ENCODE data around the gene IPPK.

IPPK gene

DNA sequence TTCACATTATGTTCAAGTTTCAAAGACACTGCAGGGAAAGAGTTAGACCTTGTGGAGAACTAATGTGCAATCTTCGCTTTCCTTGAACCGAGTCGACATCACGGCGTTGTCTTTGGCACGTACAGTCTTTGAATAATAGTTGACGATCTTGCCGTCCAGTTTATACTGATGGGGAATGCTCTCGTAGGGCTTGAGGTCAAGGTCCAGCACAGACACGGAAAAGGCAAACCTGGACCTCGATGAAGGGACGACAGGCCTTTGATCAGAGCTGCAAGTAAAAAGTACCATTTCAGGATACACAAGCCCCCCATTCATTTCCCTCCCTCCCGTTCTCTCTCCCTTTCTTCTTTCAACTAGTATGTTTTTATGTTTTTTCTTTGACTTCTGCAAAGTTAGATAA lies 54.1 kb downstream of the IPPK start:
- DNase-seq (ENCODE audit: low spot score) (no peak), FAIRE-seq (no peak)

DNA sequence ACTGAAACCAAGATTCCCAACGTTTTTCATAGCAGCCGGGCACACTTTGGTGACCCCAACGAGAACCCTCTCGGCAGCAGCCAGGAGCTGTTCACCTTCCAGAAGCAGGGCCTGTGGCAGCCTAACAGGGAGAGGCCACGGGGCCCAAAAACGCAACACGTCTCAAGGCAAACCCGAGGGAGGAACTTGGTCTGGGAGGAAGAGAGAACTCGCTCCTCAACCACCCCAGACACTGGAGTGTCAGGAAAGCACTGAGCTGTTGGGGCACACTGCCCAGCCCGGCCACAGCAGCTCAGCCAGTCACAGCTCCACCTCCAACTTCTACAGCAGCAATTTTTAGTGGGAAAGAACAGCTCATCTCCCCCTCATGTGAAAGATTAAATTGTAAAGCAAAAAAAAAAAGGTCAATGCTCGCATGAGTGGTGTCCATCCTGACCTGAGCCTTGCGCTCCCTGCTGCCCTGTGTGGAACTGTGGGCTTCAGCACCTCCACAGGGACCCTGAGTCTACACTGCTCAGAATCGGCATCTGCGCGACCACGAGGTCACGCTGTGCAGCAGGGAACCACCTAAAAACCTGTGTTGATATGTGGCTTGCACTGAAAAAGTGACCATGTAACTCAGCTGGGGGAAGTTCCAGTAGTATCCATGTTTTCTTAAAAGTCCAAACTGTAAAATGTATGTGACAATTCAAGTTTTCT lies 55.0 kb downstream of the IPPK start:
- DNase-seq (ENCODE audit: low spot score) = no peak
- no peak for FAIRE-seq

DNA sequence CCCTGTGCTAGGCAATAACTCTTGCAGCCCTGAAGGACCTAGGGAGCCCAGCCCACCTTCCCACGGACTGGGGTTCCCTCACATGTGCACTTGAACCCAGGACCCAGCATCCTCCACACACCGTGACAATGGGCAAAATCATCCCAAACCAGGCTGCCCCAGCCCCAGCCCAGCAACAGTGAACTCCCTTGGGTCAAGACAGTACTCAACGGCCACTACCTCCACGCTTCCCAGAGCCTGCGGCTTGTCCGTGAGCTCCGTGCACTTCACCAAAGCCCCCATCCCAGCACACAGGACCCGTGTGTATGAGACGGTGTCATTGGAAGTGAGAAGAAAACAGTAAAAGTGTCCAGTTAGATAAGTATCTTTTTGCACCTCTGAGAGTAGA lies 55.8 kb downstream of the IPPK start:
- DNase-seq (ENCODE audit: low spot score) (no peak), FAIRE-seq (no peak)

DNA sequence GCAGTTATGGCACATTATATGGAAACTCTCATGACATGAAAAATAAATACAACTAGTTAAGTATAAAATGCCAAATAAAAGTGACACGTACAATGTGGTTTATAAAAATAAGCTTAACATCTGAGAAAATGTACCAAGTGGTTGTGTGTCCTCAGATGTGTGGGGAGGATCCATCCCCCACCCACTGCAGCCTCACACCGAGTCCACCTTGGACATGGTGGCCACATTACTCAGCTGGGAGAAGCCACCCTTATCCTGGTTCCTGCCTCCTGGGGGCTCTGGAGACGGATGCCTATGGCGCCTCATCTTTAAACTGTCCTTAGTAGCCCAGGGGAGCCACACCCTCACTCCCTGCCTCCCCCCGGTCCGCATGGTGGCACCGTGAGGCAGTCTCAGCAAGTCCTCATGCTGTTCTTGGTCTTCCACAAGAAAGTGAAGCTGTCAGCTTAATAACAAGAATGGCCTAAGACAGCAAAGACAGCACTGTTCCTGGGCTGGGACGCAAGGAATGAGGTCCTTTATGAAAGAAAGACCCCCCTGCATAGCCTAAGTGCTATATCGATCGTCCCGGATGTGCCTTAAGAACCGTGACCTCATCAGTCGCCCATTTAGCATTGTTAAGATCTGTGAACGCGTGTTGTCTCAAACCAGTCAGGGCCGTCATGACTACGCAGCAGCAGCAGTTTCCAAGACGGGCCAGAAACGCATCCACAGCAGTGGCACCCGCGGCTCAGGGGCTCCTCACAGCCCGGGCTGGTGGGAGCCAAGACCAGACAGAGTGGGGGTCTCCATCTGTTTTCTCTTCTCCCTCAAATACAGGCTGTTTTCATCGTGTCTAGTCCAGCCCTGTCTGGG lies 56.4 kb downstream of the IPPK start:
- FAIRE-seq (no peak), DNase-seq (ENCODE audit: low spot score) (no peak)

DNA sequence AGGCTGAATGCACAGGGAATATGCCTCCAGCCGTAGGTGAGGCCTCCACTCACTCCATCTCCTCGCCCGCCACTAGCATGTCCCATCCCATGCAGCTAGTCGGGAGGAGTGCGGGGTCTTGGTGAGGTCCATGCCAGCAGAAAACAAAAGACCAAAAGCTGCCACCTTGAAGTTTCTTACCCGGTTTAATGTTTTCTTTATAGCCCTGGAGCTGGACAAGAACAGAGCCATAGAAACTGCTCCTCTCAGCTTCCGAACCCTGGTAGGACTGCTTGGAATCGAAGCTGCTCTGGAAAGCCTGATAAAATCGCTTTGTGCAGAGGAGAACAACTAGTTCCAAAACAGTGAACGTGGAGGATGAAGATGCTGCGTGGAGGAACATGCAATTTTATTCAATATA lies 57.1 kb downstream of the IPPK start:
- FAIRE-seq = no peak
- no peak for DNase-seq (ENCODE audit: low spot score)

DNA sequence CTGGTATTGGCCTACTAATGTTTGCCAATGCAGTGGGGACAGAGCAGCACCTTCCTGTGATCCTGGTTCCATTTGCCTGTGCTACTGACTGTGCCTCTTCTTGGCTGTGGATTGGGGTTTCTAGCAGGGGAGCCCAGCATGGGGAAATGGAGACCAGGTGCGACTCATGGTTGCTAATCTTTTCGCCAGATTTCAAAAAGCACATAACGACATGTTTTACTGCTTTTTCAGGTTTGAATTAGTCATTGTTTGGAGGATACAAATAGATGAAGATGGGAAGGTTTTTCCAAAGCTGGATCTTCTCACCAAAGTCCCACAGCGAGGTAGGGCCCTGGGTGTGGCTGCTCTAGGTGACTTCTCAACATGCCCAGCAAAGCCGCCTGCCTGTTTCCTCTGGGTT lies 57.6 kb downstream of the IPPK start:
- DNase-seq (ENCODE audit: low spot score) (no peak), FAIRE-seq (no peak)

DNA sequence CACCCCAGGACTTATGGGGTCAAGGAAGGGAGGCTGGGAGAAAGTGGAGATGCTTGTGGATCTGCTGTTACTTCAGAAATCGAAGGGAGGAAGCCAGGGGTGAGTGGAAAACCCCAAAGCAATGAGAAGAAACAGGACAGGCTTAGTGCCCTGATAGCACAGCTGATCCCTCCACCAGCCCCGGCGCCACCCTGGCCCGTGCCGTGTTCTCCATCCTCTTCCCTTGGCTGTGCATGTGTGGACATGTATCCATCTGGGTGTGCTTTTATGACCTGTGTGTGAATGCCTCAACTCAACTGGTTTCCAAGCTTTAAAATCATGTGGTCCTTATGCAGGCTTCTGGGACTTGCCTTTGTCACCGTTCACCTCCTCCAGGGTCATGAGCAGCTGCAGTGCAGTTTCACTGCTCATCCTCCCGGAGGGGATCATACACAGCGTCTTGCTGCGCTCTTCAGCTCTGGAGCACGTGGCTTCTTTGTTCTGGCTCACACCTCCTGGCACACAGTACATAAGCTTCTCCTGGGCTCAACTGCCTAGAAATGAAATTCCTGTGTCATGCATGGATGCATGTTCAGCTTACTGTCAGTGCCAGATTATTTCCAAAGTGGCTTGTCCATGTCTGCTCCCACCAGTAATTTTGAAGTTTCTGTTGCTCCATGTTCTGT lies 58.2 kb downstream of the IPPK start:
- FAIRE-seq (no peak), DNase-seq (ENCODE audit: low spot score) (no peak)

DNA sequence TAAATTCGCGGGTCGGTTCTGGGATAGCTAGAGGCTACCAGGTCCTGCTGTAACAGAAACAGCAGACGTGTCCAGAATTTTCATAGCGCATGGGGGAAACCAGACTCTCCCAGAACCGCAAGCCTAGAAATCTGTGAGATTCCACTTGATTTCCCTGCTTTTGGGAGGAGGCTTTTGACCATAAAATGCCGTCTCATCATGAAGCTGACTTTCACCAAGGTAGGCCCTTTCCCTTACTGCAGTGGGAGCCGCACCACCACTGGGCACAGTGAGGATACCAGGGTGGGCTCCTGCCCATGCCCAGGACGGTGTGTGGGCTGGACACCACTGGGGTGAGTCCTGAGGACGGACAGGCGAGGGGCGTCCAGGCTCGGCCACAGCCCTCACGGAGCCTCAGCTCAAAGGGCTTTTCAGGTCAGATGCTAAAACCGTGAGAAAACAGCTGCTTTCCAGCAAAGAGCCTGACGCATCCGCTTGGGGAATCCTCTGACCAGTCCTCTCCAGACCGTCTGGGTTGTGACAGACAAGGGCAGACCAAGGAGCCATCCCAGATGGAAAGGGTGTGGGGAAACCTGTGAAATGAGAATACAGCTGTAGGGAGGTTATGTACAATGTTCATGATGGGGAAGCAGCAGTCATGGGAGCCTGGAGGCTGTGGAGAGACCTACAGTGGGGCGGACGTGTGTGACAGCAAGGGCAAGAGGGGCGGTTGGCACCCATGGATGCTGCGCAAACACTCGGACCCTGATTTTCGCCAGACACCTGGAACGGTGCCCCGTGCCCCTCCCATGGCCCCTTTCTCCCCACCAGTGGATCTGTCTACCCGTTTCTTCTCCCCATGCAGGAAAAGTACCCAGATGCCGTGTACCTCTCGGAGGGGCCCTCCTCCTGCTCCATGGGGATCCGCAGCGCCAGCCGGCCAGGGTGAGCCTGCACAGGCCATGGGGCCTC lies 59.2 kb downstream of the IPPK start:
- no peak for FAIRE-seq
- DNase-seq (ENCODE audit: low spot score) = no peak

DNA sequence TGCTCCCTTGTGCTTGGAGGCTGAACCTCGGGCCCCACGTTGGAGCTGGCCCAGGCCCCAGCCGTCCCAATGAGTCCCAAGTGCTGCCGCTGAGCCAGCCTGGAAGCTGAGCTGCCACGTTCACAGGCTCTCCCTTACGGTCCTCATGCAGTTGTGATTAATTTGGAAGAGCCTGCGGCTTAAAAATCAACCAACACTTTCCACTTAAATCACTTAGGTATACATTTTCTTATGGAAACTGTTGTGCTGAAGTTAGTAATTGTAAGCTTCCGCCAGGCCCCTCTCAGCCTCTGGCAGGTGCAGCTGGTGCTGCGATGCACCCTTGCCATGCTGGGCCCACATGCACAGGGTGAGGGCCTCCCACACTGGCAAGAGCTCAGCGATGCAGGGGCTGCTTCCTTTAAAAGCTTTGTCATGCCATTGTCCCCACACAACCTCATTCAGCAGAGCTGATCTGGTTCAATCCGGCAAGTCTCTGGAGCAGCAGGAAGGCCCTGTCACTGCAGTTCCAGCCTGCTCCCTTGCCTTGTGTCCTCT lies 61.0 kb downstream of the IPPK start:
- DNase-seq (ENCODE audit: low spot score) (no peak), FAIRE-seq (no peak)

DNA sequence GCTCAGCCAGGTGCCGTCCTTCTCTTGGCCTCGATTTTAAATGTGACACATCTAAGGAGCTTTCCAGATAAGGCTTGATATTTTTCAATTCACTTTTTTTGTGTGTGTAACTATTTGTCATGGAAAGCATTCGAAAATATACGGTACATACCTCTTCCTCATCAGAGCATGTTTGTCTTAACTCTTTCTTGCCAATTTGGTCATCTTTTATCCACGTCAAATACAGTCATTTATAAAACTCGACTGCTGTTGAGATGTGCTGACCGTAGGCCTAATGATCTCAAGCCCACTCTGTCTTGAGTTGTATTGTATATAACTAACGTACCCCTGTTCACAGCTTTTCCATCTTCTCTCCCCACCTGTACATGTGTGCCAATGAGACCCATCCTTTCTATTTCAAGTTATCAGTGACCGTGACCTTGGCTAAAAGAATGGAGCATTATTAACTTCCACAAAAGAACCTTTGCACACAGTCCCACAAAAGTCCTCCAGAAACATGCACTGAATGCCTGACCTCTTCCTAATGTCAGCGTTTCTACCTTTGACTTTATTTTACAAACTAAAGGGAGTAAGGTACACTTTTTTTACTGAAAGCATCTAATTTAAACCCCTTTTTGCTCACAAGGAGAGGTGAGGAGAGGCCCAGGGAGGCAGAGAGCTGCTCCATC lies 61.6 kb downstream of the IPPK start:
- DNase-seq (ENCODE audit: low spot score) = no peak
- no peak for FAIRE-seq

DNA sequence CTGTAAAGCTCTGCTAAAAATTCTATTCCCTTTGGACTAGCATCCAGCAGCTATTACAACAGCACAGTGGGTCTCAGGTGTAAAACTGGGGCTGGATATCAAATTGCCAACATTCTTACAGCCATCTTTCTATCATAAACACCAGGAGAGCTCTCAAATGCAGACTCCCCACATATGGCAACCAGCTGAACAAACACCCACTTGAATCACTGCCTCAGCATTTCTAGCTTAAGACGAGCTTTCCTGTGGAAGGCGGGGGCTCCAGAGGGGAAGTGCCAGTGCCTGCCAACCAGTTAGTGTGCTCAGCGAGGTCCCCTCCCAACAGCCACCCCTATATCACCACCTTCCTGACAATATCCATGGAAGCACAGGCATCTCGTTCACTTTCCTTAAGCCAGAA lies 62.2 kb downstream of the IPPK start:
- FAIRE-seq = no peak

DNA sequence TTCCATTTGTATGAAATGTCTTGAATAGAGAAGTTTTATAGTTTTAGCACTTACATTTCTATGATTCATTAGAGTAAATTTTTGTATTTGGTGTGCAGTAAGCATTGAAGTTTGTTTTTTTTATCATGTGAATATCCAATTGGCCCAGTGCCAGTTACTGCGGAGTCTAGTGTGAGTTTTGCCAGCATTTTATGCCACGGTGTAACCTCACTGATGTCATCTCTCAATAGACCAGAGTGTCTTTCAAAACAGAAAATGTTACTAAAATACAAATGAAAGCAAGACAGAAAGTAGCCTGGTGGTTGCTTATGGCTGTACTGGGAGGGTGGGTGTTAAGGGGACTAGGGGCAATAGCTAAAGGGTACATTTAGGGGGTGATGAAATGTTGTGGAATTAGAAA lies 62.8 kb downstream of the IPPK start:
- FAIRE-seq = no peak
- no peak for DNase-seq (ENCODE audit: low spot score)

More for the DNA sequence above, 62.2 kb downstream of the IPPK start:
- no peak for DNase-seq (ENCODE audit: low spot score)

DNA sequence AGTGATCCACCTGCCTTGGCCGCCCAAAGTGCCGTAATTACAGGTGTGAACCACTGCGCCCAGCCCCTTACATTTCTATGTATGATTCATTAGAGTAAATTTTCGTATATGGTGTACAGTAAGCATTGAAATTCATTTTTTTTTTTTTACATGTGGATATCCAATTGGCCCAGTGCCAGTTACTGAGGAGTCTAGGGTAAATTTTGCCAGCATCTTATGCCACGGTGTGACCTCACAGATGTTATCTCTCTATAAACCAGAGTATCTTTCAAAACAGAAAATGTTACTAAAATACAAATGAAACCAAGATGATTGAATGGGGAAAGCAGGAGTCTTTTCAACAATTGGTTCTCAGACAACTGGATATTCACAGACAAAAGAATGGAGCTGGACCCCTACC lies 64.7 kb downstream of the IPPK start:
- no peak for DNase-seq (ENCODE audit: low spot score)
- FAIRE-seq = no peak

DNA sequence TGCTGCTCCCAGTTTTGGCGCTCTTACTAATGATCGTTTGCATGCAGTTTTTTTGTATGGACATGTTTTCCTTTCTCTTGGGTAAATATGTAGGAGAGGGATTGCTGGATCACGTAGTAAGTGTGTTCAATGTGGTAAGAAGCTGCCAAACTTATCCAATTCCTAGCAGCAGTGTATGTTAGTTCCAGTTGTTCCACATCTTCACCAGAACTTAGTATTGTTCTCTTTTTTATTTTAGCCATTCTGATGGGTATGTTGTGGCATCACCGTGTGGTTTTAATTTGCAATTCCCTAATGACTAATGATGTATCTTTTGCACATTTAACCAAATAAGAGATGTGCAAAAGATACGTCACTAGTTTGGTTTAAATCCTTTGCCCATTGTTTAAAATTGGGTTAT lies 65.9 kb downstream of the IPPK start:
- DNase-seq (ENCODE audit: low spot score) (no peak), FAIRE-seq (no peak)

DNA sequence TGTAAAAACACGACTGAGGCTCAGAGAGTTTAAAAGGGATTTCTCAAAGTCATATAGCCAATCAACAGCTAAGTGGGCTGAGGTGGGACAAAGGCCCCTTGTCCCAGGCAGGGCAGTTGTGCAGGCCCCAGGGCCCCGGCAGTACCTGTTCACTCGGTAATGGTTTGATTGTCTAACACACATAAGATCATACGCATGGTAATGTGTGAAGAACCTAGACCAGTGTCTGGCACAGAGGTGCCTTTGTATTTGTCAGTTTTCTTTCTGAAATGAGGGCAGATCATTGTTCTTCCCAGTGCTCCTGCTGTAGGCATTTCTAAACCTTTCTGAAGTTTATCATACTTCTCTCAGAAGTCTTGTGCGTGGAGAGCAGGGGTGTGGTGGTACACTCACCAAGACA lies 66.8 kb downstream of the IPPK start:
- DNase-seq (ENCODE audit: low spot score) (no peak), FAIRE-seq (no peak)

DNA sequence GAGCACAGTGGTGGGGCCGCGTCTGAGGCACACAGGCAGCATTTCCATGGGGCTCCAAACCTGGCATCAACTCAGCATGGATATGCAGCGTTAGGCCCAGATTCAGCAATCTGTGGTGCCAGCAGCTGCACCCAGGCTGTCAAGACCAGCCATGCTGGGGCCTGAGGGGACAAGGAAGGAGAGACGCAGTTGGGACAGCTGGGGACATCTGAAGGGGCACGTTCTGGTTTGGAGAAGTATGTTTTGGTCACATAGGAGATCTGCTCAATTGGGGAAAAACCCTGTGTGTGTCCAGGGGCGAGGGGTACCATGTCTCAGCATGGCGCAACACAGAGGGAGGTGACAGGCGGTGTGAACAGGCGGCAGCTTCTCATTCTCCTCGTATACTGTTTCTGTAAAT lies 67.5 kb downstream of the IPPK start:
- no peak for FAIRE-seq
- no peak for DNase-seq (ENCODE audit: low spot score)

DNA sequence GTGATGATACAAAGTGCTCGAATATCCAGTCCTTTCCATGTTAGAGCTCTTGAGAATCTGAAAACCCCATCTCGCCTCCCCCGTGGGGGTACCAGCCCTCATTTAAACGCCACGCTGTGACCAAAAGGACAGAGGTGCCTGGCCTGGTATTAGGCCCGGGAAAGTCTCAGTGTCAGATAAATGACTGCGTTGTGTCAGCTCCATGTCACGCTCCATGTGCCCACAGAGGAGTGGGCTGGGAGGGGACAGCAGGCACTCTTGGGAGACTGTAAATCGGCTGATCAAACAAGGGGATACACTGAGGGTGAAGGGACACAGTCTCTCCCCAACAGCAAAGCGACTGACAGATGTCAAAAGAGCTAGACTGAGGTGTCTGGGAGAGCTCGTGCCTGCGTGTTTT lies 68.5 kb downstream of the IPPK start:
- DNase-seq (ENCODE audit: low spot score) = no peak
- no peak for FAIRE-seq

DNA sequence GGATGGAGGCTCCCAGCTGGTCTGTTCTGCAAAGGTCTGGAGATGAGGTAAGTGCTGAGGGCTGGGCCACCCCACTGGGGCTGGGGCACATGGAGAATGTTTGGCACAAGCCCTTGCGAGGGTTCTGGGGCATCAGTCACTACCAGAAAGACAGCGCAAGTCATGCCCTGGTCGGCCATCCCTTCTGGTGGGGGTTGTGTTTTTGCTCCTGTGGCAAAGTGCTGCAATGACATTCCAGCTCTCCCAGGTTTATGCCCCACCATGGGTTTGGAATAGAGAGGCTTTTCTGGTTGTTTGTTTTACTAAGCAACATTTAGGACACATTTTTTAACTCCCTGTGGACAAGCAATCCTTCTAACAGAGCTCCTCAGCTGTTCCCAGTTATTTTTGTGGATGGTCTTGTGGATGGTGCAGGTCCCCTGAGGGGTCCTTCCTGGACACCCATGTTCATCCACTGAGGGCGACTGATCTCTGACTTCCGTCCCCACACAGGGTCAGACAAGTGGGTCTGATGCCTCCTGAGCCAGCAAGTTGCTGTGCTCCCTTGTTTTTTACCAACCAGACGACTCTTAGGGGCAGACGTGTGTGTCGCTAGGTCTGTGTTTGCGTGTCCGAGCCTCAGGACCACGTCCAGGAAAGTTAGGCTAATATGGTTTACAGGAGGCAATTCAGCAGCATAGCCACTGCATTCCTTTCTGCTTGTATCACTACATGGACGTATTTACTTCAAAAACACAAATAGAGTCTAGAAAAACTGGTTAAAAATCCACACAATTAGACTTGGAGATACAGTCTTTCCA lies 69.3 kb downstream of the IPPK start:
- DNase-seq (ENCODE audit: low spot score) (no peak), FAIRE-seq (no peak)

DNA sequence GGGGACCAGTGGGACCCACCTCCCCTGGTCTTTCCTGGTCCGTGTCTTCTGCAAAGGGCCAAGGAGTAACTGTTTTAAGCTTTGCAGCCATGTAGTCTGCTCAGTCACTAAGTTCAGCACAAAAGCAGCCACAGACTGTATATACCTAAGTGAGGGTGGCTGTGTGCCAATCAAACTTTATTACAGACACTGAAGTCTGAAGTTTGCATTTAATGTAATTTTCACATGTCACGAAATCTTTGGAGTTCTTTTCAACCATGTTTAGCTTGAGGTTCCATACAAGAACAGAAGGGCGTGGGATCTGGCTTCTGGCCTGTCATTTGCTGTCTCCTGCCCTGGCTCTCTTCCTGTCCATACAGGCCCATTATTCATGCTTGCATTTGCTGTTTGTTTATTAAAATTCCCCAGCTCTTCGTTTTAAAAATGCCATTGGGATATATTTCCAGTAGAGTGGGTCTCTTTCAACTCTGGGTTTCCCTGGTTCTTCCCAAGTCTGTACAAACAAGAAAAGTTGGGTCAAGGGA lies 69.9 kb downstream of the IPPK start:
- no peak for FAIRE-seq
- no peak for DNase-seq (ENCODE audit: low spot score)

DNA sequence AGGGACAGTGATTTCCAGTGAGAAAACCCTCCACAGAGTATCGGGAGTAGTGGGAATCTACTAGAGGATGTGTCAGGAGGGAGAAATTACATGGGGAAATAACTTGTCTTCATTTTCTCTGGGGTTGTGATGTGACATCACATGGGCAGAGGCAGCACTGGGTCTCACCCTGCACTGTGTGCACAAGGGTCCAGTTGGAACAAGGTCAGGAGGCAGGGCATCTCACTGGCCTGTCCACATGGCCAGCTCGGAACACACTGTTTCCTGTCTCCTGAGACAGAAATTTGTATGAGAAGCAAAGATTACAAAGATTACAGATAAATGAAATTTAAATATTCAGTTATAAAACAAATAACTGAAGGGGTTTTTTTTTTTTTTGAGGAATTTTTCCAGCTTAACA lies 71.5 kb downstream of the IPPK start:
- DNase-seq (ENCODE audit: low spot score) (no peak), FAIRE-seq (no peak)

Data from RCC 7860 (cell line).